NCI-H82 (cell line): ENCODE results near the gene PNPO.
"Not testable (repeated sequence)": the region's sequence is repeated elsewhere in the genome, so short reads cannot be mapped to it uniquely, and the experiment has no call there.

ENCODE experiments used
- DNase-seq: peaks from one replicate; lab custom pipeline; 2025; lab: John Stamatoyannopoulos, UW

PNPO gene

DNA sequence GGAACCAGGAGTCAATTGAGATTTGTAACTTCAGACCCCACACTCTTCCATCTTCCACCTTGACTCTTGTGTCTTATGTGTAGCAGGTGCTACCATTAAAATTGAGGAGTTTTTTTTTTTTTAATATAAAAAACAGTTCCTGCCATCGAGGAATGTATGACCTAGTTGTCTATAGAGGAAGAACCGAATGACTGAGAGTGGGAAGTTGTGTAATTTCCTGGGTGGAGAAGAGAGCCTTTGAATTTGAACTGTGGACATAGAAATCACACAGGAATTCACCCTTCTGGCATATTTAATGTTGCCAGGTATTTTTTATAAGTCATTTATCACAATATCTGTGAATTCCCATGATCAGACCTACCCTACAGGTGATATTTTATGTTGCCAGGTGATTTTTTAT lies 23.4 kb upstream of the PNPO start:
- no peak for DNase-seq

DNA sequence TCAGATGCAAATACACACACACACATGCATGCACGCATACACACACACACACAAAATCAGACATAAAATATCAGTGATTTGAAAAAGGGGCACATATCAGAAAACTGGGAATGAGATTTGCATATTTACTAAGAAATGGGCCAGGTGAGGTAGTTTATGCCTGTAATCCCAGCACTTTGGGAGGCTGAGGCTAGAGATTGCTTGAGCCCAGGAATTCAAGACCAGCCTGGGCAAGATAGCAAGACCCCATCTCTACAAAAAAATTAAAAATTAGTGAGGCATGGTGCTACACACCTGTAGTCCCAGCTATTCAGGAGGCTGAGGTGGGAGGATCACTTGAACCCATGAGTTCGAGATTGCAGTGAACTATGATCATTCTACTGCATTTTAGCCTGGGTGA lies 22.4 kb upstream of the PNPO start:
- no peak for DNase-seq

DNA sequence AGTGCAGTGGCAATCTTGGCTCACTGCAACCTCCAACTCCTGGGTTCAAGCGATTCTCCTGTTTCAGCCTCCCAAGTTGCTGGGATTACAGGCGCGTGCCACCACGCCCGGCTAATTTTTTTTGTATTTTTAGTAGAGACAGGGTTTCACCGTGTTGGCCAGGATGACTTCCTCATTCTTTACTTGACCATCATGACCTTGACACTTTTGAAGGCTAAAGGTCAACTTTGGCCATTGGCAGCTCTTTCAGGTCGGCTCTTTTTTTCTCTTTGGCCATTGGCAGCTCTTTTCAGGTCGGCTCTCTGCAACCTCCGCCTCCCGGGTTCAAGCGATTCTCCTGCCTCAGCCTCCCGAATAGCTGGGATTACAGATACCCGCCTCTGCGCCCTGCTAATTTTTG lies 21.5 kb upstream of the PNPO start:
- not testable (repeated sequence) for DNase-seq

DNA sequence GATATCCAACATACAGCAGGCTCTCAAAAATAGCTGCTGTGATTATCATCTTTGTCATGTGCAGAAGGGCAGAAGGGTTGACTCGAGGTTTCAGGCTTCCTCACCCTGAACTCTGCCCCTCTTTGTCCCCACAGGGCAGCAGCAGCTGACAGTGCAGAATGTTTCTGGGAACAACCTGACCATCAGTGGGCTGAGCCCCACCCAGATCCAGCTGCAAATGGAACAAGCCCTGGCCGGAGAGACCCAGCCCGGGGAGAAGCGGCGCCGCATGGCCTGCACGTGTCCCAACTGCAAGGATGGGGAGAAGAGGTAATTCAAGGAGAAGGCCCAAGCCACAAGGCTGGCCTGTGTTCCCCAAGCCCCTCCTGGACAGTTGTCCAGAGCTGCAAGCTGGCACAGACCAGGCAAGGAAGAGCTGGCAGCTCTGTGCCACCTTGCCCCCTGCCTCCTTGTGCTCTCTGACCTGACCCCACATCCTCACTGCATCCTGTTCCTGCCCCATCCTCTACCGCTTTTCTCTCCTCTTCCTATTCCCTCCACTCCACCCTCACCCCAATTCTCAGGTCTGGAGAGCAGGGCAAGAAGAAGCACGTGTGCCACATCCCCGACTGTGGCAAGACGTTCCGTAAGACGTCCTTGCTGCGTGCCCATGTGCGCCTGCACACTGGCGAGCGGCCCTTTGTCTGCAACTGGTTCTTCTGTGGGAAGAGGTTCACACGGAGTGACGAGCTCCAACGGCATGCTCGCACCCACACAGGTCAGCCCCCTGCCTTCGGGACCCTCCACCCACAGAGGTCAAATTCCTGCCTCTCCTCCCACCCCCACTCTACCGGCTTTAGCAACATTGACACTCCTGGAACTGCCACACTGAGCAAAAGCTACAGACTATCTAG lies 16.3 kb upstream of the PNPO start:
- no peak for DNase-seq

DNA sequence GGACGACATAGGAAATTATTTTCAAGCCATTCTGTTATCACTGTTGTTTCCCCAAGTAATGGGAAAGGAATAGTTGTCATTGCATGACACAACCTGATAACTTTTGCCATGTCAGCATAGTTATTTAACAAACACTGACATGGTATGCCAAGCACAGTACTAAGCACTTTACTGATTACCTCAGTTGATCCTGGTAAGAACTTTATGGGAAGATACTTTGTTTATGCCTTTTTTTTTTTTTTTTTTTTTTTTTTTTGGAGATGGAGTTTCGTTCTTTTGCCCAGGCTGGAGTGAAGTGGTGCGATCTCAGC lies 15.7 kb upstream of the PNPO start:
- no peak for DNase-seq

DNA sequence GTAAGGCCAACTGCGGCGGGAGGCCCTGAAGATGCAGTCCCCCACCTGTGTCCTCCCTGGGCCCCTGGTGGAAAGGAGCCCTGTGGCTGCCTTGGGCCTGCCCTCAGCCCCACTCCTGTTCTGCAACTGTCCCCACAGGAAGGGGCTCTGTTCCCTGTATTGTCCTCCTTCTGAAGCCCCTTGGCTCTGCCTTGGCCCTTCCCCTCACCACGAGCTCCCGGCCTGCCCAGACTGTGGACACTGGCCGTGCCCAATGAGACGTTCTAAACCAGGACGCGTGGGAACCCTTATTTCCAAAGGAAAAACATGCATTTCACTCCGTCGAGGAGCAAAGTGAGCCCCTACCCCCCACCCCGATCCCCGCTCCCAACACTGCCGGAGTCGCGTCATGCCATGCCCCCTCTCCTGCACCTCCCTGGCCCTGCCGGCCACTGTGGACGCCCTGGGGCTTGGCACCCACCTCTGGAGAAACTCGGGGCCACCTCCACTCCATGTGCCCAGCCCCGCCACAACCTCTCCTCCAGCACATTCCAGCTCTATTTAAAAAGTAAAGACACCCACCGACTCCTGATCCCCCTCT lies 13.5 kb upstream of the PNPO start:
- DNase-seq, result no peak

DNA sequence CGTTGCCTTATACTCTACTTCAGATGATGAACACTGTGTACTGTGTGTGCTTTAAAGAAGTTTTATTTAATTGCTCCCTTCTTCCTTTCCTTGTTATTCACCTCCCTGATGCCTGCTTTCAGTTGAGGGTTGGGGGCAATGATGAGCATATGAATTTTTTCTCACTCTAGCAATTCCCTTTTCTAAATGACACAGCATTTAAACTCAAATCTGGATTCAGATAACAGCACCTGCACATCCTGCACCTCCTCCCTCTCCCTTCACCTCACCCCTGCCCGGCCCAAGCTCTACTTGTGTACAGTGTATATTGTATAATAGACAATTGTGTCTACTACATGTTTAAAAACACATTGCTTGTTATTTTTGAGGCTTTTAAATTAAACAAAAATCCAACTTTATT lies 13.0 kb upstream of the PNPO start:
- DNase-seq, result no peak

DNA sequence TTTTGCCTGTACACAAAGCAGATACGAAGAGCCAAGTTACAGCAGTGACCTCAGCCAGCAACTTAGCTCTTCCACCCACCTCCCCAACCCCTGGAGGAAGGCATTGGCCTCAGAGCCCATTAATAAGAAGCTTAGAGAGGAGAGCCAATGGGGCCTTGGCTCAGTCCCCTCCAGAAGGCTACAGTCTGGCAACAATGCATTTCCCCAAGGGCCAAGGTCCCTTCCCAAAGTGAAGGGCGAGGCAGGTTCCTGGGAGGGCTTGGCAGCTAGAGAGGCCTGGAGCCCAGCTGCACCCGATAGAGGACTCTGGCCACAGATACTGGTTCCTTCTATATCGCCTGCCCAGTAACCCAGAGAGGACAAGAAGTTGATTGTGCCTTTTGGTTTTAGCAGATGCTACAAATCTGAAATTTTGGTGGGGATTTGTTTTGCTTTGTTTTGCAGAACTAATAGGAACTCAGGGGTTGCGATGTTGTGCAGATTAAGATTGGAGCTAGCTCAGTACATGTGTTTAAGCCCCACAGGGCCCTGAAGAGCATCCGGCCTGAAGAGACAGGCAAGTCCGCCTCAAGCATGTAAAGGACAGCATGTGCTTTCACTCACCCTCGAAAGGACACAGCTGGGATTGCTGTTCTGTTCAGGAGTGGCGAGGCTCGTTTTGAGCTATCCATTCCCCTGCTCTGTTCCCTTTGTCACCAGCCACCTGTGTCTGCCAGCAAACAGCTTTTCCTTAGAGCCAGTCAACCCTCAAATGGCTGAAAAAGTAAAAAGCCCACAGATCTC lies 12.0 kb upstream of the PNPO start:
- peak; percentile 80 for DNase-seq

DNA sequence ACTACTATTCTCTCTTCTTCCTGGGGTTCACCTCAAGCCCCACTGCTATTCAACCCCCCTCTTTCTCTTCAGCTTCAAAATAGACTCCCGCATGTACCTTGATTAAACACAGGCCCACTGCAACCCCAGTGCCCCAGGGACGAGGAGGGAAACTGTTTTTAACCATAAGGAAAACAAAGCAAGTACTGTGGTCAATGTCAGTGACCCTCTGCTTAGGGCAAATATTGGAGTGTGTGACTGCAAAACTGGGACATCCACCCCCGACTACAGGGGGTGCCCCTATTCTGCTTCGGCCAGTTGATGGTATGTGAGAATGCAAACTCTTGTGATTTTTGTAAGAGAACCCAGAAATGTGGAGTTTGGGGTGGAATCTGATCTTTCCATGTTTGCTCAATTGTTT lies 9.5 kb upstream of the PNPO start:
- no peak for DNase-seq

DNA sequence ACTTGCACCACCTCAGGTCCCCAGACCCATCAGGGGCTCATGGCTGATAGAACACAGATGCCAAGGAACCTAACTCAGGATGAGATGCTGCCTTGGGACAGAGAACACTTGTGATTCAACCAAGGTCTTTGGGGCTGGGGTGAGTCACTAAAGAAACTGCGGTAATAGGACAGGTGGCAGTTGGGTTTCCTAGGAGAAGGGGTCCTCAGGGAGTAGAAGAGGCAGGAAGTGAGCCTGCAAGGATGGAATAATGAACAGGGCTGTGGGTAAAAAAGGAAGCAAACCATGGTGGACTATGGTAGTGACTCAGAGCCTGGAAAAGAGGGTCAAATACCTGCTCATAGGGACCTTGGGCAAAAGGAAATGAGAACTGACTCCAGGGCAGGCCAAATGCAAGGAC lies 6.5 kb upstream of the PNPO start:
- DNase-seq, result no peak

DNA sequence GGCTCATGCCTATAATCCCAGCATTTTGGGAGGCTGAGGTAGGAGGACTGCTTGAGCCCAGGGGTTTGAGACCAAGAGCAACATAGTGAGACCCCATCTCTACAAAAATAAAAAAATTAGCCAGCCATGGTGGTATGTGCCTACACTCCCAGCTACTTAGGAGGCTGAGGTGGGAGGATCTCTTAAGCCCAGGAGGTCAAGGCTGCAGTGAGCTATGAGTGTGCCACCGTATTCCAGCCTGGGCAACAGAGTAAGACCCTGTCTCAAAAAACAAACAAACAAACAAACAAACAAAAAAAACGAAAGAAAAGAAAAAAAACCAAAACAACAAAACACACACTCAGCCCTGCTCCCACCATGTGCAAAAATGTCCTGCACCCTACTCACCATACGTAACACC lies 5.9 kb upstream of the PNPO start:
- DNase-seq, result not testable (repeated sequence)

DNA sequence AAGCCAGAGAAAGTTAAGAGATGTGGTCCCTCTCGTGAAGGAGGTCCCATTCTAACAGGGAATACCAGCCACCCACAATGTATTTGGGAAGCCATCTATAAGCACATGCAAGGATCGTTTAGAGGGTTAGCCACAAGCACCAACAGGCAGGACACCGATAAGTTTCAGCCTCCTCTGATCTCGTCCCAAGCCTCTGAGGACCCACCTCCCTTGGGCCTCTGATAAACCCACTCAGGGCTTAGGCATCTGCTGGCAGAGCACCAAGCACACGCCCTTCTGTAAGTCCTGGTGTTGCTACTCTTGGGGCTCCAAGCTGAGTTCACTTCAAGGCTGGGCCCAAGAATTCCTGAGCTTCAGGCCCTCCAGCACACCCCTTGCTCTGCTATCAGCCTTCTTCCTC lies 5.4 kb upstream of the PNPO start:
- peak; percentile 25 for DNase-seq

DNA sequence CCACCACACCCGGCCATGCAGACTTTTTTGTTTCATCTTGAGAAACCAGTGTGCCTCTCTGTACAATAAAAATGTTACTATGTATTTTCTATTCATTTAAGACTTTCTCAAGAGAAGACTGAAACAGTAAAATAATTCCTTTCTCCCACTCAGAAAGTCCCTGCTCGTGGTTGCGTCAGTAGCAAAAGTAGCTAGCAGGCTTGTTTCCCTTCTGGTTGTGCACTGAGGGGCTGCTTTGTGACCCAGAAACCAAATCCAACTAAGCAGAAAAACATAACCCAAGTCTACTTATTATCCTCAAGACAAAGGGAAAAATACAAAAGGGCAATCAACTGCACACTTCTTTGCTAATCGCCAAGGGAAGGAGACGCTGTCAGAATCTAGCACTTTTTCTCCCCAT lies 3.4 kb upstream of the PNPO start:
- DNase-seq, result no peak

DNA sequence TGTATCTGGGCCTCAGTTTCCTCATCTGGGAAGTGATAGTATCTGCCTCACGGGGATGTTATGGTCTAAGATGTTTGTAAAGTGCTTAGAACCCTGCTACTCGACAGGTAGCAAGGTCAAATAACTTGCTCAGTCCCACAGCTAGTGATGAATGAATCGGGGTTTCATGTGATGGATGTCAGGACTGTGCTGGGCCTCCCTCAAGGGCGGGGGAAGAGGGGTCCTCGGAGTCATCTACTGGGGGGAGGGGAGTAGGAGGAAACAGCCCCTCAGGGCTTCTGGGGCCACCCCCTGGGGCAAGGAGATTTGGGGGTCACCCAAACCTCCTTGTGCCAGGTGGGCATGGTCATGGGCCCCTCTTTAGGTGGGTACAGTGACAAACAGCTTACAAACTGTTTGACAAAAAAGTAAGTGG lies 732 bp downstream of the PNPO start:
- no peak for DNase-seq

DNA sequence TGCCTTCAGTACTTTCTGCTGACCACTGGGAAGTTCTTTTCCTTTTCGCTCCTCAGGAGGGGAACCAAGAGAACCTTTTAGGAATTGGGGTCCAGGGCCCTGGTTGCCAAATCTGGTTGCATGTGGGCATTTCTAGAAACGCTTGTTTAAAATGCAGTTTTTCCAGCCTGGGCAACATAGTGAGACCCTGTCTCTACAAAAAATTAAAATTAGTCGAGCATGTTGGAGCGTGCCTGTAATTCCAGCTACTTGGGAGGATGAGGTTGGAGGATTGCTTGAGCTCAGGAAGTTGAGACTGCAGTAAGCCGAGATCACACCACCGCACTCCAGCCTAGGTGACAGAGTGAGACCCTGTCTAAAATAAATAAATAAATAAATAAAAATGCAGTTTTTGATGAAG lies 1.2 kb downstream of the PNPO start:
- DNase-seq, result no peak

DNA sequence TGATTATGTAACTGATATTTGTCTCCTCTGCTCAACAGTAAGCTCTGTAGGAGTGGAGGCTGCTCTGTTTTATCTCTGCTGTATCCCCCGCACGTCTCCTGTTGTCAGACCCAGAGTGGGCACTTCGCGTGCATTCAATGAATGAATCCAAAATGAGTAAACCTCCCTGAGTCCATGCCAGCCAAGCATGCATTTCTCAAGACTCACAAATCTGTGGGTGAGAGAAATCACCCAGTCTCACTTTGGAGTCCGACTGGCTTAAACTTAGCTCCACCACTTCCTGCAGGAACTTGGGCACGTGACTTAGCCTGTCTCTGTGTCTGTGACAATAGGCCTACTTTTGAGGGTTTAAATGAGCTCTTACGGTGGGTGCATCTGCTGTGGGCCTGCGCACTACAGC lies 3.7 kb downstream of the PNPO start:
- no peak for DNase-seq

DNA sequence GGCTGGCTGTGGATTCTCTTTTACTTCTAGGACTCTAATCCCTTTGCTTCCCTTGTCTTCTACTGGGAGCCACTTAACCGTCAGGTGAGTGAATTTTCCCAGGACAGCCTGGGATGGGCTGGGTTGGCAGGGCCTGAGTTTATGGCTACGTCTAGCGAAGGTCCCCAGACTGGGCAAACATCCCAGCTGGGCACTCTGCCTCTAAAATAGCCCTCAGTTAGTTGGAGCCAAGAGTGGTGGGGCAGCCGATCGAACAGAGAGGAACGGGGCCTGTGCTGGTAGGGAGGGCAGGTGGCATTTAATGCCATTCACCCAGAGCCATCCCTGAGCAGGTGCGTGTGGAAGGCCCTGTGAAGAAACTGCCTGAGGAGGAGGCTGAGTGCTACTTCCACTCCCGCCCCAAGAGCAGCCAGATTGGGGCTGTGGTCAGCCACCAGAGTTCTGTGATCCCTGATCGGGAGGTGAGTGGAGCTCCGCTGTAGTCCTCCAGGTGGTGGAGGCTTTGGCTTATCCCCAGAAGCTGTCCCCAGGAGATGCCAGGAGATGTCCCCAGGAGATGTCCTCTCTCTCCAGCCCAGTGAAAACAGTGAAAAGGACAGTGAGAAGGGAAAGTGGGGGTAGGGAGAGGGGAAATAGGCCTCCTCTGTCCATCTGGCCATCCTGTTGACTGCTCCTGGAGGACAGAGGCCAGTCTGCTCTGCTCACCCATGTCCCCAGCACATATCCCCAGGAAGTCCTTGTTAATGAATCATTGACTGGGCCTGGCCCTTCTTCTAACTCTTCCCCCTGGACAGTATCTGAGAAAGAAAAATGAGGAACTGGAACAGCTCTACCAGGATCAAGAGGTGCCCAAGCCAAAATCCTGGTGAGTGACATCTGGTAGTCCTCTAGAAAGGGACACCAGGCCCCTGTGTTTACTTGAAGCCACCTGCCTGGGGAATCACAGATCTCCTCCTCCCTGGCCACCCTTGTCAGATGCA lies 4.4 kb downstream of the PNPO start:
- DNase-seq, result no peak

DNA sequence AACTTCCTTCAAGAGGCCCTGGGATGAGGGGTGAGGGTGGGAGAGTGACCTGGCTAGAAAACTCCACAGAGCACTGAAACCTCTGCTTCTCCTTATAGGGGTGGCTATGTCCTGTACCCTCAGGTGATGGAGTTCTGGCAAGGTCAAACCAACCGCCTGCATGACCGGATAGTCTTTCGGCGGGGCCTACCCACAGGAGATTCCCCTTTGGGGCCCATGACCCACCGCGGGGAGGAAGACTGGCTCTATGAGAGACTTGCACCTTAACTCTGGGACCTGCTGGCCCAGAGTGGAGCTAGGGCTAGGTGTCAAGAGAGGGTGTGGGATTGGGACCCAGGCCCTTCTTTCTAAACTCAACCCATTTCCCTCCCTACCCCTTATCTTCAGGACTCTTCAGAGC lies 5.1 kb downstream of the PNPO start:
- DNase-seq, result no peak

DNA sequence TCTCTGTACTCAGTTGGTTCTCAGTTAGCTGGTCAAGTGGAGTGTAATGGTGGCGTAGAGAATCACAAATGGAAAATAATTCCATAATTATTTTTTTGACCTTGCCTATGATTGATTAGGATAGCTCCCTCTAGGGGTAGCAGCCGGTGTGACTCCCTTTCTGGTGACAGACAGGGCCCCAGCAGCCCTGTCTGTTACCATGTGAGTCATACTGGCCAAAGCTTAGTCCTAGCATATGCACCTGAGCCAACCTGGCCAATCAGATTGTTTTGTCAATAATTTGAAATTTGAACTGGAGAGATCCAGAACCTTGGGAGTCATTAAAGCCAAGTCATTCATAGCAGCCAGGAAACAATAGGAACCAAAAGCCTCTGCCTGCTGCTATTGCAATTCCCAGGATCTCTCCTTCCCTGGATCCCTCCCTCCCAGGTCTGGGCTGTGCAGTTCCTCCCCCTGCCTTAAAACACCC lies 5.6 kb downstream of the PNPO start:
- peak; percentile 87 for DNase-seq

DNA sequence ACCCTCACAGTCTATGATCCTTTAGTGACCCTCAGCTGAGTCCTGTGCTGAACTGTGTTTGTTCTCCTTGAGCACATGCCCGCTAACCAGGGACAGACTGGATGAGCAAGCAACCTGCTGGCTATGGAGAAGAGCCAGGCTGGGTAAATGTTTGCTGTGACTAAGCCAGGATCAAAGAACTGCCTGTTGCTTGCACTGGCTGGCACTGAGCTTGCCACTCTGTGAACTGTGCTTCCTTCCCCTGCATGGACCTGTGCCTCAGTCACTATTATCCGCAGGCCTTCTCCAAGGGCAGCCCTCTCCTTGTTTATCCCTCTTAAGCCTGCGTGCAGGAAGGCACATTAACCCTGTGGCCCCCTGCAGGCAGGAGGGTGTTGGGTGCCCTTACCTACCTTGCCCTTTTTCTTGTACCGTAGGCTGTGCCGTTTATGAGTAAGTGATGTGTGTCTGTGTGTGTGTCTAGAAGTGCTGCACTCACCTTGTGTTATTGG lies 7.4 kb downstream of the PNPO start:
- peak; percentile 50 for DNase-seq

DNA sequence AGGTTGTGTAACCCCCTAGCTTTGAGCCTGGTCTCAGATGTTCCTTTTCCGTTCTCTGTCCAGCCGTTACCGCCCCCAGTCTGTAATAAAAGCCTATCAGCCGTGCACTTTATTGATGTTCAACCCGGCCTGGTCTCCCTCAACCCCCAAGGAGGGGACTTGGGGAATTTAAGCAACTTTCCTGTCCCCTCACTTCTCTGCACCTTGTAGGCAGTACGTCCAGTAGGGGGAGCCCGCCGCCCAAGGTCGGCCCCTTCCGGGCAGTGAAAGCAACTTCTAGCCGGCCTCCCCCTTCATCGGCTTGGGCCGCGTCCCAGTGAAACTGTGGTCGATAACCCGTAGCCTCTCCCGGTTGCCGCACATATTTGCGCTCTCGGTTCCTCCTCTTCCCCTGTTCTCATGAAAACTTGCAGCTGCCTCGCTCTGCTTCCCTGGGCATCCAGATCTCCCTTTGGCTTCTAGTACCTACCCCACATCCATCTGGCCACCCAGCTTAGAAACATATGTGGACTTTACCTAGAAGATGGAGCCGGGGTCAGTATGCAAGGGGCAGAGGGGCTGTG lies 7.9 kb downstream of the PNPO start:
- DNase-seq, result peak; percentile 90
